ENCODE data around the gene GRIK2. TPM values are rescaled to one million over a fixed set of nuclear protein-coding genes. Genes with fewer than 3 reads are reported as not detected.

The GRIK2 gene
- total RNA-seq, 6 experiments from 2014 or later = 25.0 to 33.3 (median 28.3) TPM

GRCh38 chr6:101956961-101957360 lies 563.5 kb downstream of the GRIK2 start:
- DNase-seq = no peak
- no peaks in the 10 kb centered on the region for H3K9me3 Mint-ChIP-seq
- no peaks in the 10 kb centered on the region; the same call in 1 of the 2 replicates for H3K36me3 Mint-ChIP-seq (ENCODE audit: low read depth)
- H3K27me3 Mint-ChIP-seq (ENCODE audit: insufficient read depth) = no peaks in the 10 kb centered on the region; the same call in 1 of the 2 replicates
- TF ChIP-seq CTCF (IDR thresholded peaks at IDR 0.05) = no peak
- H3K4me3 Mint-ChIP-seq = no peak overlapping the region
- peaks cover 15% of the 10 kb centered on the region for H3K4me1 Mint-ChIP-seq (ENCODE audit: low read depth)
- no peak overlapping the region for H3K27ac Mint-ChIP-seq

GRCh38 chr6:101961357-101961756 lies 567.8 kb downstream of the GRIK2 start:
- Mint-ChIP-seq H3K9me3 (no peaks in the 10 kb centered on the region), H3K27me3 (ENCODE audit: insufficient read depth) (no peaks in the 10 kb centered on the region; the same call in 1 of the 2 replicates), H3K27ac (no peak overlapping the region), H3K36me3 (ENCODE audit: low read depth) (no peaks in the 10 kb centered on the region; the same call in 1 of the 2 replicates), H3K4me3 (no peak overlapping the region), H3K4me1 (ENCODE audit: low read depth) (peaks cover 7% of the 10 kb centered on the region; the same call in 1 of the 2 replicates)
- DNase-seq = no peak
- no peak for TF ChIP-seq CTCF (IDR thresholded peaks at IDR 0.05)

- no peak overlapping the region for H3K4me3 Mint-ChIP-seq
- no peaks in the 10 kb centered on the region for H3K36me3 Mint-ChIP-seq (ENCODE audit: low read depth)
- H3K4me1 Mint-ChIP-seq (ENCODE audit: low read depth) = no peaks in the 10 kb centered on the region
- no peak for TF ChIP-seq CTCF (IDR thresholded peaks at IDR 0.05)
- no peaks in the 10 kb centered on the region; the same call in 1 of the 2 replicates for H3K27me3 Mint-ChIP-seq (ENCODE audit: insufficient read depth)
- no peaks in the 10 kb centered on the region for H3K9me3 Mint-ChIP-seq
- DNase-seq = no peak
- H3K27ac Mint-ChIP-seq = no peak overlapping the region
Observed at GRCh38 chr6:101980924-101981323, 587.4 kb downstream of the GRIK2 start.

GRCh38 chr6:101986476-101986875 lies 593.0 kb downstream of the GRIK2 start:
- no peak overlapping the region for H3K4me3 Mint-ChIP-seq
- H3K27ac Mint-ChIP-seq = no peak overlapping the region
- H3K9me3 Mint-ChIP-seq = no peaks in the 10 kb centered on the region
- no peak for DNase-seq
- no peaks in the 10 kb centered on the region for H3K27me3 Mint-ChIP-seq (ENCODE audit: insufficient read depth)
- no peaks in the 10 kb centered on the region for H3K4me1 Mint-ChIP-seq (ENCODE audit: low read depth)
- TF ChIP-seq CTCF (IDR thresholded peaks at IDR 0.05) = no peak
- no peaks in the 10 kb centered on the region for H3K36me3 Mint-ChIP-seq (ENCODE audit: low read depth)

- Mint-ChIP-seq H3K27me3 (ENCODE audit: insufficient read depth) (no peaks in the 10 kb centered on the region), H3K27ac (no peak overlapping the region), H3K36me3 (ENCODE audit: low read depth) (no peaks in the 10 kb centered on the region), H3K4me1 (ENCODE audit: low read depth) (no peaks in the 10 kb centered on the region), H3K4me3 (no peak overlapping the region), H3K9me3 (no peaks in the 10 kb centered on the region)
- no peak for TF ChIP-seq CTCF (IDR thresholded peaks at IDR 0.05)
- DNase-seq = no peak
Observed at GRCh38 chr6:101992286-101992685, 598.8 kb downstream of the GRIK2 start.

- H3K27ac Mint-ChIP-seq = no peak overlapping the region
Observed at GRCh38 chr6:101994521-101994920, 601.0 kb downstream of the GRIK2 start.

More at GRCh38 chr6:101994521-101994920, 601.0 kb downstream of the GRIK2 start:
- no peaks in the 10 kb centered on the region for H3K4me1 Mint-ChIP-seq (ENCODE audit: low read depth)
- H3K36me3 Mint-ChIP-seq (ENCODE audit: low read depth) = no peaks in the 10 kb centered on the region
- TF ChIP-seq CTCF (IDR thresholded peaks at IDR 0.05) = no peak
- H3K9me3 Mint-ChIP-seq = no peaks in the 10 kb centered on the region
- H3K4me3 Mint-ChIP-seq = no peak overlapping the region
- no peaks in the 10 kb centered on the region; the same call in 1 of the 2 replicates for H3K27me3 Mint-ChIP-seq (ENCODE audit: insufficient read depth)
- no peak for DNase-seq
